C4-2B (cell line): ENCODE results near the gene NLRP14.

Experiments used
- ZFX ChIP-seq: fragments of 450-650 bp; IDR thresholded peaks from 2 replicates; pipeline ENCODE4 v1.6.1; 2017
- TF ChIP-seq, protein P1 (sequence below): fragments of 450-650 bp; conservative IDR thresholded peaks from 2 replicates; pipeline ENCODE4 v1.5.1; 2017; ENCODE audit warnings: mild to moderate bottlenecking

DNA sequence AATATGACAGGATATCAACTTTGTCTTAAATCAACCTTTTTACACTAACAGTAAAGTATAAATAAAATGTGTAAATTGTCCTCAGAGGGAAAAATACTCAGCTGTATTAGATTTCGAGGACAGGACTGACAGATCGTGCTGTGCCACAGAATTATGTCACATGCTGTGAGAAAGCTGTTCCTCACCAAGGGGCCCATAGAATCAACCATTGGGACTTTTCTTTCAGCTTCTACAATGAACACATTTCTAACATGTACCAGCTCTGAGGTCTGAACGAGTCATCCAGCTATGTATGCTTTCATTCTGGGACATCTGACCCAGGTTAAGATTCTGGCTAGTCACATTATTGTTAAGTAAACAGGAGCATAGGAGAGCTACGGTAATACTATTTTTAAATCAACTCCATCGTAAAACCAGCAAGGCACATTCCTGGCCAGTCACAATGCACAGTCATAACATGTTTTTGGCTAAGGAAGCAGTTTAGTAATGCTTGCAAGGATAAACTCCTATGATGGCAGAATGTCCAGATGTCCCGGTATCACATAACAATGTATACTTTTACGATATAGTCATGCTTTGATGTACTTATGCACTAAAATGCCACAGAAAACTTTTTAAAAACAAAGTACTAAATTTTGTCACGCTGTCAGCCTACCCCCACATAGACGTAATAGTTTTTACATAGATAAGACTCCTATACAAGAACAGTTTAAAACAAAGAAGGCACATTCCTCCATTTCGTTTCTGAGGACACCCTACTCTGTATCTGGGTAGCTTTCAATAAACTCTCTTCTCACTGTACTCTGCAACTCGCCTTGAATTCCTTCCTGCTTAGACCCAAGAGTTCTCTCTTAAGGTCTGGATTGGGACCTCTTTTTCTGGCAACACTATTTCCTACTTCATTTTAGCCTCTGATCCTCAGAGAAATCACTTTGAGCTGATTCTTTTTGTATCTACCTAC is 27.5 kb upstream of the NLRP14 start:
- TF ChIP-seq, protein P1, sequence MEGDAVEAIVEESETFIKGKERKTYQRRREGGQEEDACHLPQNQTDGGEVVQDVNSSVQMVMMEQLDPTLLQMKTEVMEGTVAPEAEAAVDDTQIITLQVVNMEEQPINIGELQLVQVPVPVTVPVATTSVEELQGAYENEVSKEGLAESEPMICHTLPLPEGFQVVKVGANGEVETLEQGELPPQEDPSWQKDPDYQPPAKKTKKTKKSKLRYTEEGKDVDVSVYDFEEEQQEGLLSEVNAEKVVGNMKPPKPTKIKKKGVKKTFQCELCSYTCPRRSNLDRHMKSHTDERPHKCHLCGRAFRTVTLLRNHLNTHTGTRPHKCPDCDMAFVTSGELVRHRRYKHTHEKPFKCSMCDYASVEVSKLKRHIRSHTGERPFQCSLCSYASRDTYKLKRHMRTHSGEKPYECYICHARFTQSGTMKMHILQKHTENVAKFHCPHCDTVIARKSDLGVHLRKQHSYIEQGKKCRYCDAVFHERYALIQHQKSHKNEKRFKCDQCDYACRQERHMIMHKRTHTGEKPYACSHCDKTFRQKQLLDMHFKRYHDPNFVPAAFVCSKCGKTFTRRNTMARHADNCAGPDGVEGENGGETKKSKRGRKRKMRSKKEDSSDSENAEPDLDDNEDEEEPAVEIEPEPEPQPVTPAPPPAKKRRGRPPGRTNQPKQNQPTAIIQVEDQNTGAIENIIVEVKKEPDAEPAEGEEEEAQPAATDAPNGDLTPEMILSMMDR, result no peak
- TF ChIP-seq ZFX, result no peak
